Stimulated activated CD4-positive, alpha-beta T cell treated with anti-CD3 and anti-CD28 coated beads, Interleukin-2, amount 100 ng/mL, for 48 hours (primary cell): ENCODE results near the gene OBSCN.

ENCODE experiments used
- DNase-seq, 2 donors: peaks; one replicate each; pipeline ENCODE4 v3.0.0-alpha.2; 2020

Gene OBSCN

GRCh38 chr1:228393811-228394570, 186.1 kb downstream of the OBSCN start:
- no peak for DNase-seq

GRCh38 chr1:228394571-228395394, 186.9 kb downstream of the OBSCN start:
- DNase-seq: no peak

GRCh38 chr1:228396770-228397662, 189.2 kb downstream of the OBSCN start:
- no peak for DNase-seq

GRCh38 chr1:228397966-228398365, 190.1 kb downstream of the OBSCN start:
- DNase-seq: no peak

- no peak for DNase-seq
Observed at GRCh38 chr1:228398741-228399461, 191.1 kb downstream of the OBSCN start.

- no peak for DNase-seq
Observed at GRCh38 chr1:228399531-228400236, 191.8 kb downstream of the OBSCN start.

GRCh38 chr1:228400237-228400651, 192.4 kb downstream of the OBSCN start:
- DNase-seq: no peak

GRCh38 chr1:228400692-228401454, 193.0 kb downstream of the OBSCN start:
- no peak for DNase-seq

GRCh38 chr1:228401782-228402640, 194.2 kb downstream of the OBSCN start:
- DNase-seq: no peak

GRCh38 chr1:228402641-228403025, 194.8 kb downstream of the OBSCN start:
- DNase-seq: no peak

GRCh38 chr1:228403231-228403631, 195.4 kb downstream of the OBSCN start:
- no peak for DNase-seq

- DNase-seq: no peak
Observed at GRCh38 chr1:228404107-228404720, 196.4 kb downstream of the OBSCN start.

- DNase-seq: no peak
Observed at GRCh38 chr1:228405200-228405978, 197.5 kb downstream of the OBSCN start.

- no peak for DNase-seq
Observed at GRCh38 chr1:228405979-228406228, 198.1 kb downstream of the OBSCN start.

- DNase-seq: no peak
Observed at GRCh38 chr1:228407106-228408040, 199.5 kb downstream of the OBSCN start.

- DNase-seq: no peak
Observed at GRCh38 chr1:228408041-228408868, 200.4 kb downstream of the OBSCN start.
